Prostate gland (tissue), 2 donors: ENCODE data around the gene ZBTB5. TPM values are rescaled to one million over a fixed set of nuclear protein-coding genes. Genes with fewer than 3 reads are reported as not detected.
"Not testable (repeated sequence)": the region's sequence is repeated elsewhere in the genome, so short reads cannot be mapped to it uniquely, and the experiment has no call there.

ENCODE experiments used
- DNase-seq: peaks from one replicate; pipeline ENCODE4 v3.0.0-alpha.2; 2019; ENCODE audit warnings: low spot score
- H3K27ac ChIP-seq, 2 donors: fragments of 200-600 bp; sonication (generic); 2 replicates each; pipeline ENCODE4 v1.5.1; 2017 to 2019
- H3K27me3 ChIP-seq: fragments of 200-600 bp; sonication (generic); replicated peaks from 2 replicates; pipeline ENCODE4 v1.5.1; 2019; ENCODE audit not compliant: insufficient read depth
- H3K36me3 ChIP-seq, 2 donors: fragments of 200-600 bp; sonication (generic); 1 replicate in 1 of 2; 2 replicates in 1 of 2; pipeline versions ENCODE4 v1.5.1 to v1.8.1; 2017 to 2019
- H3K4me1 ChIP-seq: fragments of 200-600 bp; sonication (generic); replicated peaks from 2 replicates; pipeline ENCODE4 v1.5.1; 2019
- H3K4me3 ChIP-seq, 2 donors: fragments of 200-600 bp; sonication (generic); 2 replicates each; pipeline ENCODE4 v1.5.1; 2017 to 2019
- H3K9me3 ChIP-seq: fragments of 200-600 bp; sonication (generic); 2 replicates; pipeline ENCODE4 v1.5.1; 2017
- CTCF ChIP-seq, 4 experiments: fragments of 200-600 bp in 2 of 4; fragments of 450-650 bp in 2 of 4; sonication (generic) in 2 of 4; IDR thresholded peaks; 1 replicate in 3 of 4; 2 replicates in 1 of 4; pipeline ENCODE4 v1.5.1; 2016 to 2019; ENCODE audit warnings: antibody characterized with exemption in 4 of 4, mild to moderate bottlenecking in 2 of 4, moderate library complexity in 2 of 4
- POLR2A ChIP-seq: fragments of 450-650 bp; IDR thresholded peaks from one replicate; pipeline ENCODE4 v1.6.1; 2016; ENCODE audit warnings: antibody characterized with exemption, mild to moderate bottlenecking
- POLR2AphosphoS5 ChIP-seq: sonication (generic); formaldehyde crosslinking; IDR thresholded peaks from one replicate; pipeline ENCODE4 v1.6.1; 2017; ENCODE audit warnings: antibody characterized with exemption
- WGBS: methylation state at CpG from one replicate; pipeline ENCODE4 v1.1.5; 2018; 5-methylcytosine and 5-hydroxymethylcytosine counted together
- intact Hi-C: fragments of 100-400 bp; cut with DNase I; formaldehyde crosslinking; loops from one replicate; pipeline ENCODE4 v1.14.2; 2022
- total RNA-seq, 2 donors: library from RNA; depleted of rRNA; stranded (reverse); fragments of >200 nt; gene quantifications; one replicate each; pipeline ENCODE4 v1.1.0, GENCODE V29; 2016

Gene ZBTB5
- total RNA-seq, 2 donors from 2014 or later = 17.8 to 26.6 TPM

- H3K4me3 ChIP-seq = no peak overlapping the region
- H3K4me1 ChIP-seq = no peaks in the 10 kb centered on the region
- no peak for DNase-seq
- no peaks in the 10 kb centered on the region for H3K27me3 ChIP-seq
- intact Hi-C loops = loop anchor here (5.0 to 10.0 kb wide), 4 partner anchors 63 to 914 kb away; partner anchors contain the start of genes ALDH1B1, EXOSC3 and SLC25A51
- no peaks in the 10 kb centered on the region for H3K9me3 ChIP-seq
- WGBS = 80% methylated on average over 3 of the region's 3 CpGs
- H3K36me3 ChIP-seq = no peaks in the 10 kb centered on the region
- no peak for TF ChIP-seq CTCF (IDR thresholded peaks at IDR 0.05)
- no peak for TF ChIP-seq POLR2A
- TF ChIP-seq POLR2AphosphoS5 = no peak
- no peak overlapping the region for H3K27ac ChIP-seq
These were observed 15.5 kb upstream of the ZBTB5 start for GRCh38 chr9:37480759-37481158.

GRCh38 chr9:37477987-37478619 lies 12.9 kb upstream of the ZBTB5 start:
- H3K27ac ChIP-seq, H3K27me3 ChIP-seq, H3K4me1 ChIP-seq, H3K36me3 ChIP-seq, intact Hi-C loops, H3K4me3 ChIP-seq, DNase-seq, H3K9me3 ChIP-seq: not testable (repeated sequence)
- WGBS = 64% methylated on average over 5 of the region's 5 CpGs

DNA sequence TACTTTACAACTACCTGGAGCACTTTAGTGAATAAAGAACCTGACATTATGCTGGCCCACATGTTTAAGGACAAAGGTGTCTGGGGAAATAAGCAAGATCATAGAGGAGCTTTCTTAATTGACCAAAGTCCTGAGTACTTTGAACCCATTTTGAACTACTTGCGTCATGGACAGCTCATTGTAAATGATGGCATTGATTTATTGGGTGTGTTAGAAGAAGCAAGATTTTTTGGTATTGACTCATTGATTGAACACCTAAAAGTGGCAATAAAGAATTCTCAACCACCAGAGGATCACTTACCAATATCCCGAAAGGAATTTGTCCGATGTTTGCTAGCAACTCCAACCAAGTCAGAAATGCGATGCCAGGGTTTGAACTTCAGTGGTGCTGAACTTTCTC lies 12.2 kb upstream of the ZBTB5 start:
- intact Hi-C loops, H3K4me3 ChIP-seq, H3K9me3 ChIP-seq, DNase-seq, H3K4me1 ChIP-seq, H3K36me3 ChIP-seq, H3K27me3 ChIP-seq, H3K27ac ChIP-seq: not testable (repeated sequence)
- WGBS = 83% methylated on average over 4 of the region's 4 CpGs

- DNase-seq = no peak
- Histone ChIP-seq H3K27me3 (no peaks in the 10 kb centered on the region), H3K36me3 (no peaks in the 10 kb centered on the region), H3K27ac (no peak overlapping the region), H3K4me3 (no peak overlapping the region), H3K4me1 (no peaks in the 10 kb centered on the region), H3K9me3 (no peaks in the 10 kb centered on the region)
- intact Hi-C loops = no loop called here
- 71% methylated on average over 11 of the region's 11 CpGs for WGBS
- TF ChIP-seq POLR2AphosphoS5 = no peak
- TF ChIP-seq POLR2A = no peak
- no peak for TF ChIP-seq CTCF (IDR thresholded peaks at IDR 0.05)
These were observed 11.7 kb upstream of the ZBTB5 start for GRCh38 chr9:37476930-37477329.

- Histone ChIP-seq H3K4me1 (no peaks in the 10 kb centered on the region), H3K9me3 (no peaks in the 10 kb centered on the region), H3K36me3 (no peaks in the 10 kb centered on the region), H3K4me3 (no peak overlapping the region), H3K27ac (no peak overlapping the region), H3K27me3 (no peaks in the 10 kb centered on the region)
- 97% methylated on average over 3 of the region's 3 CpGs for WGBS
- DNase-seq = no peak
- TF ChIP-seq CTCF (IDR thresholded peaks at IDR 0.05) = no peak
- no peak for TF ChIP-seq POLR2A
- TF ChIP-seq POLR2AphosphoS5 = no peak
- intact Hi-C loops = no loop called here
These were observed 9.2 kb upstream of the ZBTB5 start for GRCh38 chr9:37474438-37474837.

- 64% methylated on average over 6 of the region's 6 CpGs for whole genome bisulfite sequencing
These were observed 8.7 kb upstream of the ZBTB5 start for GRCh38 chr9:37473982-37474381.

More at GRCh38 chr9:37473982-37474381, 8.7 kb upstream of the ZBTB5 start:
- H3K9me3 ChIP-seq, H3K36me3 ChIP-seq, DNase-seq, H3K27me3 ChIP-seq, intact Hi-C loops, H3K4me1 ChIP-seq, H3K4me3 ChIP-seq, H3K27ac ChIP-seq: not testable (repeated sequence)
